T-helper 22 cell (primary cell): ENCODE measurements around the gene CGB8.
"Not testable (repeated sequence)": the region's sequence is repeated elsewhere in the genome, so short reads cannot be mapped to it uniquely, and the experiment has no call there.

Experiments
- DNase-seq: peaks from one replicate; pipeline ENCODE4 v3.0.0-alpha.2; 2020; ENCODE audit warnings: low read depth

CGB8 gene

GRCh38 chr19:49049011-49049410 lies at the start of gene CGB8:
Gene CGB8 (minus strand): TSS chr19:49049111. CDS start chr19:49048739, 372 bp downstream.
- not testable (repeated sequence) for DNase-seq

GRCh38 chr19:49097453-49098288 lies 48.8 kb upstream of the CGB8 start:
- peak; percentile 41 for DNase-seq

- DNase-seq = no peak
Measured at GRCh38 chr19:49094505-49095482, 45.9 kb upstream of the CGB8 start.

- DNase-seq = no peak
Measured at GRCh38 chr19:49092686-49093085, 43.8 kb upstream of the CGB8 start.

- DNase-seq = no peak
Measured at GRCh38 chr19:49091391-49092038, 42.6 kb upstream of the CGB8 start.

- no peak for DNase-seq
Measured at GRCh38 chr19:49086296-49086695, 37.4 kb upstream of the CGB8 start.

- no peak for DNase-seq
Measured at GRCh38 chr19:49085868-49086232, 36.9 kb upstream of the CGB8 start.

GRCh38 chr19:49085020-49085867 lies 36.3 kb upstream of the CGB8 start, which contains the start of gene SNRNP70:
Gene SNRNP70 (plus strand): TSS chr19:49085451. CDS start chr19:49086415, 964 bp downstream.
- peak; percentile 99 for DNase-seq

GRCh38 chr19:49084206-49085019 lies 35.5 kb upstream of the CGB8 start:
- DNase-seq = no peak

GRCh38 chr19:49081273-49081672 lies 32.4 kb upstream of the CGB8 start:
- no peak for DNase-seq

- no peak for DNase-seq
Measured at GRCh38 chr19:49080392-49080791, 31.5 kb upstream of the CGB8 start.

GRCh38 chr19:49074869-49075268 lies 26.0 kb upstream of the CGB8 start:
- DNase-seq = not testable (repeated sequence)

GRCh38 chr19:49073514-49074378 lies 24.8 kb upstream of the CGB8 start:
- no peak for DNase-seq

GRCh38 chr19:49071860-49072547 lies 23.1 kb upstream of the CGB8 start:
- no peak for DNase-seq

- no peak for DNase-seq
Measured at GRCh38 chr19:49070416-49070815, 21.5 kb upstream of the CGB8 start.

- no peak for DNase-seq
Measured at GRCh38 chr19:49069026-49069425, 20.1 kb upstream of the CGB8 start.

GRCh38 chr19:49067554-49067953 lies 18.6 kb upstream of the CGB8 start:
- DNase-seq = no peak

- DNase-seq = no peak
Measured at GRCh38 chr19:49065905-49066512, 17.1 kb upstream of the CGB8 start.
